GM12872 (cell line): Measurements from ENCODE around the gene DCST2.
A peak's percentile ranks its signal among the peaks of the same experiment; 100 is the strongest.

Experiments used
- TF ChIP-seq, protein P1 (sequence below): IDR thresholded peaks from 3 replicates; pipeline ENCODE4 v1.5.1; 2011; ENCODE audit warnings: low read depth, mild to moderate bottlenecking, low read length, moderate library complexity; ENCODE audit not compliant: insufficient read depth

DCST2 gene

DNA sequence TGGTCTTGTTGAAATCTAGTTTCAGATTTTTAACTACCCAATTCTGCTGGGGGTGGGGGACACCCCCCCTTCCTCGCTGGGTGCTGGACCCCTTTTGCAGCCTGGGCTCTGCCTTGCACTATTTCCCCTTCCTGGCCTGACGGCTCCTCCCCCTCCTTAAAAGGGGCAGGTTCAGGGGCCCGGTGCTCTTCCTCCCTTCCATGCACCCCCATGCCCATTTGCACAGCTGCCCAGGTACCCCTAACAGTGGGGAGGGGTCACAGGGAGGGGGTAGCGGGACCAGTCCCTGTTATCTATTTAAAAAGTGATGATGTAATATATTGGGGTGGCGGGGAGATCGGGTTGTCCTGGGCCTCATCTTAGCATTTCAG, 15.7 kb downstream of the DCST2 start:
- TF ChIP-seq, protein P1, sequence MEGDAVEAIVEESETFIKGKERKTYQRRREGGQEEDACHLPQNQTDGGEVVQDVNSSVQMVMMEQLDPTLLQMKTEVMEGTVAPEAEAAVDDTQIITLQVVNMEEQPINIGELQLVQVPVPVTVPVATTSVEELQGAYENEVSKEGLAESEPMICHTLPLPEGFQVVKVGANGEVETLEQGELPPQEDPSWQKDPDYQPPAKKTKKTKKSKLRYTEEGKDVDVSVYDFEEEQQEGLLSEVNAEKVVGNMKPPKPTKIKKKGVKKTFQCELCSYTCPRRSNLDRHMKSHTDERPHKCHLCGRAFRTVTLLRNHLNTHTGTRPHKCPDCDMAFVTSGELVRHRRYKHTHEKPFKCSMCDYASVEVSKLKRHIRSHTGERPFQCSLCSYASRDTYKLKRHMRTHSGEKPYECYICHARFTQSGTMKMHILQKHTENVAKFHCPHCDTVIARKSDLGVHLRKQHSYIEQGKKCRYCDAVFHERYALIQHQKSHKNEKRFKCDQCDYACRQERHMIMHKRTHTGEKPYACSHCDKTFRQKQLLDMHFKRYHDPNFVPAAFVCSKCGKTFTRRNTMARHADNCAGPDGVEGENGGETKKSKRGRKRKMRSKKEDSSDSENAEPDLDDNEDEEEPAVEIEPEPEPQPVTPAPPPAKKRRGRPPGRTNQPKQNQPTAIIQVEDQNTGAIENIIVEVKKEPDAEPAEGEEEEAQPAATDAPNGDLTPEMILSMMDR = no peak

DNA sequence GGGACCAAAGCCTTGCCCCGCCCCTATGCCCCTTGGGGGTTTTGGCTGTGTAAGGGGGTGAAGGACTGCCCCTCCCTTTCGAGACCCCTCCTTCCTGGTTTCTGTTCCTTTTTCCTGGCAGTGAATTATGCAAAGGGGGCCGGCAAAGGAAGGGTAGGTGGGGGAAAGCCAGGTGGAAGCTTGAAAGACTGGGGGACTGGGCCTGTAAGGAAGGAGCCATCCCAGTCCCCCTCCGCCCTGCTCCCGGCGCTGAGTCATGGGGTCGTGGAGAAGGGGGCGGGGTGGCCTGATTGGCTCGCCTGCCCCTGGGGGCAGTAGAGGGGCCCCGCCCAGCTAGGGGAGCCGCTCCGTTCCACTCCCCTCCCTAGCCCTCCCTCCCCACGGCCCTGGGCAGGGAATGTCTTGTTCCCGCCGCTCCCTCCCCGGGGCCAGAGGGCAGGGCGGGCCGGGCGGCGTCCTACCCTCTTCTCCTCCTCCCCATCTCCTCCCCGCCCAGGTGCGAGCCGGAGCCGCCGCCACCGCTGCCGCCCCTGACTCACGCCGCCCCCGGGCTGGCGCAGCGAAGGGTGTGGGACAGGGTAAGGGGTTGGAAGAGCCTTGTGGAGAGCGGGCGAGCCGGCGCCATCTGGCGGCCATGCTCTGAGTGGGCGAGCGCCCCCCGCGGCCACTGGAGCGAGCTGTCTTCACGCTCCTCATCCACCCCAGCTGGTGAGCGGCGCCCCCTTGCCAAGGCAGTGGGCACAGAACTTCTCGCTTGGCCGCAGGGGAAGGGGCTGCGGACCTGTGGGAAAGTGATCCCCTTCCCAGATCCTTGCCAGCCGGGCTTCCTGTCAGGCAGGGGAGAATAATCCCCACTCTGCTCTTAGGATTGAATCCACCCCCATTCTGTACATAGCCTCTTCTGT, 16.3 kb downstream of the DCST2 start:
- TF ChIP-seq, protein P1 = peak; percentile 100

DNA sequence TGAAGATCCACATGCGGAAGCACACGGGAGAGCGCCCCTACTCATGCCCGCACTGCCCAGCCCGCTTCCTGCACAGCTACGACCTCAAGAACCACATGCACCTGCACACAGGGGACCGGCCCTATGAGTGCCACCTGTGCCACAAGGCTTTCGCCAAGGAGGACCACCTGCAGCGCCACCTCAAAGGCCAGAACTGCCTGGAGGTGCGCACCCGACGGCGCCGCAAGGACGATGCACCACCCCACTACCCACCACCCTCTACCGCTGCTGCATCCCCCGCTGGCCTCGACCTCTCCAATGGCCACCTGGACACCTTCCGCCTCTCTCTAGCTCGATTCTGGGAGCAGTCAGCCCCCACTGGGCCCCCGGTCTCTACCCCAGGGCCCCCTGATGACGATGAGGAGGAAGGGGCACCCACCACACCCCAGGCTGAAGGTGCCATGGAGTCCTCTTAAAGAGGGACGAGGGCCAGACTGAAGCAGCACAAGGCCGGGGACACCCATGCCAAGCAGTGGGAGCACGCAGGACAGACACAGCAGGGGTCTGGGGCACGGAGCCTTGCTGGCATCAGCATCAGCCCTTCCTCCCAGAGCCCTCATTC, 17.2 kb downstream of the DCST2 start:
- TF ChIP-seq, protein P1 = no peak

DNA sequence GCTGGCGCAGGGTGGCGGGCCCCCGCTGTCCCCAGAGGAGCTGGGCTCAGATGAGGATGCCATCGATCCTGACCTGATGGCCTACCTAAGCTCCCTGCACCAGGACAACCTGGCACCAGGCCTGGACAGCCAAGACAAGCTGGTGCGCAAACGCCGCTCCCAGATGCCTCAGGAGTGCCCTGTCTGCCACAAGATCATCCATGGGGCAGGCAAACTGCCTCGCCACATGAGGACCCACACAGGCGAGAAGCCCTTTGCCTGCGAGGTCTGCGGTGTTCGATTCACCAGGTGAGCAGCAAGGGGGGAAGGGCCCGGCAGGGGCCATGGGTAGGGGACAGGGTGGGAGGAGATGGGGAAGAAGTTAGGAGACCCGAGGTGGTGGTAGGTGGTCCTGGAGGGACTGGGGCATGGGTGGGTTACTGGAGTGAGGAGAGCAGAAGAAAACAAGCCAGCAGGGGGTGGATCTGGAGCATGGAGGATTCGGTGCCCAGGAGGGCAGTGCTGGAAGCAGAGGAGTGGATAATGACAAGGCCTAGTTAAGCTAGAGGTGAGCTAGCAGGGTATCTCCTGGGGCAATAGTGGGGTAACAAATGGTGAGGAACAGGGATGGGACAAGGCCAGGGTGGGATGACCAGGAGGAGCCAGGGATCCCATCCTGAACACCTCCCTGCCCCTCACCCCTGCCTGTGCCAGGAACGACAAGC, 17.9 kb downstream of the DCST2 start:
- TF ChIP-seq, protein P1 = no peak

DNA sequence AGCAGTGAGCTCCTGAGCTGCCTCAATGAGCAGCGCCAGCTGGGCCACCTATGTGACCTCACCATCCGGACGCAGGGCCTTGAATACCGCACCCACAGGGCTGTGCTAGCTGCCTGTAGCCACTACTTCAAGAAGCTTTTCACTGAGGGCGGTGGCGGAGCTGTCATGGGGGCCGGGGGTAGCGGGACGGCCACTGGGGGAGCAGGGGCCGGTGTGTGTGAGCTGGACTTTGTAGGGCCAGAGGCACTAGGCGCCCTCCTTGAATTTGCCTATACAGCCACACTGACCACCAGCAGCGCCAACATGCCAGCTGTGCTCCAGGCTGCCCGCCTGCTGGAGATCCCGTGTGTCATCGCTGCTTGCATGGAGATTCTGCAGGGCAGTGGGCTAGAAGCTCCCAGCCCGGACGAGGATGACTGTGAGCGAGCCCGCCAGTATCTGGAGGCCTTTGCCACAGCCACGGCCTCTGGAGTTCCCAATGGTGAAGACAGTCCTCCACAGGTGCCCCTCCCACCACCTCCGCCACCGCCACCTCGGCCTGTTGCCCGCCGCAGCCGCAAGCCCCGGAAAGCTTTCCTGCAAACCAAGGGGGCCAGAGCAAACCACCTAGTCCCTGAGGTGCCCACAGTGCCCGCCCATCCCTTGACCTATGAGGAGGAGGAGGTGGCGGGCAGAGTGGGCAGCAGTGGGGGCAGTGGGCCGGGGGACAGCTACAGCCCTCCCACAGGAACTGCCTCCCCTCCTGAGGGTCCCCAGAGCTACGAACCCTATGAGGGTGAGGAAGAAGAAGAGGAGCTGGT, 18.7 kb downstream of the DCST2 start:
- TF ChIP-seq, protein P1 = no peak

DNA sequence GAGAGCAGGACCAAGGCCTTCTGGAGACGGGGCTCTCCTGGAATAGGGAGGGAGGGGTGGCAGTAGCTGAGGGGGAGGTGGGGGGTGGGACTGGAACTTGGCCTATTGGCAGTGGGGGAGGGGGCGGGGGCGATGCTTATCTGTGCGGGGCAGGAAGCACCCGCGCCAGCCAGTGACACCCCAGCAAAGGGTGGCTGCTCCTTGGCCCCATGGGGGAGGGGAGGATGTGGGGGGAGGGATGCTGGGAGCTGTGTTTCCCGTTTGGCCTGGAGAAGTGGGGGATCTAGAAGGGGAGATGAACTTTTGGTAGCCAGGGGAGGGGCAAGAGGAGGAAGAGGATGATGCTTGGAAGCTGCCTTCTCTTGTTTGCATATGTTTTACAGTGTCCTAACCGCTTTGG, 19.9 kb downstream of the DCST2 start:
- TF ChIP-seq, protein P1 = no peak
